Measurements from ENCODE around the gene TRAF3IP1.

DNA sequence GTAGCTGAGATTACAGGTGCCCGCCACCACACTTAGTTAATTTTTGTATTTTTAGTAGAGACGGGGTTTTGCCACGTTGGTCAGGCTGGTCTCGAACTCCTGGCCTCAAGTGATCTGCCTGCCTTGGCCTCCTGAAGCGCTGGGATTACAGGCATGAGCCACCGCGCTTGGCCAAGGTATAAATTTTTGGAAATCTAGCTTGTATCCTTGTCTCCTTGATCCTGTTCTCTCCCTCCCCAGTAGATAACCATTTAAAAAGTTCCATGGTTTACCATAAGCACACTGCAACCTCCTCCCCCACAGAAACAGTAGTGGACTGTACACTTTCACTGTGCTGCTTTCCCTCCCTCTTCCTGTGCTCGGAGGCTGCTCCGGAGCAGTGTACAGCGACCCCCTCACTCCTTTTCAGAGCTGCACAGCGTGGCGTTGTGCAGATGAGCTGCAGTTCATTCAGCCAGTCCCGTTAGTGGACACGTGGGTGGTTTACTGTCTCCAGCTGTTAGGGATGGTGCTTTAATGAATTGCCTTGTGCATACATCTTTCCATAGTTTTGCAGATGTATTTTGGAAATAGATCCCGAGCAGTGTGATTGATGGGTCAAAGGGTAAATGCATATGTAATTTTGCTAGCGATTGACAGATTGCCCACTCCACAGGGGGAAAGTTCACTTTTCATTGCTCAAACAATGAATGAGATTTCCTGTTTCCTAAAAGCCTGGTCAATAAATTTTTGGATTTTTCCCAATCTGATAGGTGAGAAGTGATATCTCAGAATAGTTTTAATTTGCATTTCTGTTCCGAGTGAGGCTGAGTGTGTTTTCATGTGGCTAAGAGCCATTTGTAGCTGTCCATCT is 121.2 kb downstream of the TRAF3IP1 start:
- no peak for TF ChIP-seq CTCF (IDR thresholded peaks at IDR 0.05; ENCODE audit: low read depth, low read length)
- TF ChIP-seq POLR2A (IDR thresholded peaks at IDR 0.05; ENCODE audit: extremely low read depth, insufficient read length), result no peak

Measured in NB4 (cell line).